CD1c-positive myeloid dendritic cell (primary cell): ENCODE data around the gene UBE2Q2.
"Not testable (repeated sequence)": the region's sequence is repeated elsewhere in the genome, so short reads cannot be mapped to it uniquely, and the experiment has no call there.

ENCODE experiments used
- DNase-seq: peaks from one replicate; pipeline ENCODE4 v3.0.0-alpha.2; 2016; ENCODE audit errors: extremely low spot score

UBE2Q2 gene

DNA sequence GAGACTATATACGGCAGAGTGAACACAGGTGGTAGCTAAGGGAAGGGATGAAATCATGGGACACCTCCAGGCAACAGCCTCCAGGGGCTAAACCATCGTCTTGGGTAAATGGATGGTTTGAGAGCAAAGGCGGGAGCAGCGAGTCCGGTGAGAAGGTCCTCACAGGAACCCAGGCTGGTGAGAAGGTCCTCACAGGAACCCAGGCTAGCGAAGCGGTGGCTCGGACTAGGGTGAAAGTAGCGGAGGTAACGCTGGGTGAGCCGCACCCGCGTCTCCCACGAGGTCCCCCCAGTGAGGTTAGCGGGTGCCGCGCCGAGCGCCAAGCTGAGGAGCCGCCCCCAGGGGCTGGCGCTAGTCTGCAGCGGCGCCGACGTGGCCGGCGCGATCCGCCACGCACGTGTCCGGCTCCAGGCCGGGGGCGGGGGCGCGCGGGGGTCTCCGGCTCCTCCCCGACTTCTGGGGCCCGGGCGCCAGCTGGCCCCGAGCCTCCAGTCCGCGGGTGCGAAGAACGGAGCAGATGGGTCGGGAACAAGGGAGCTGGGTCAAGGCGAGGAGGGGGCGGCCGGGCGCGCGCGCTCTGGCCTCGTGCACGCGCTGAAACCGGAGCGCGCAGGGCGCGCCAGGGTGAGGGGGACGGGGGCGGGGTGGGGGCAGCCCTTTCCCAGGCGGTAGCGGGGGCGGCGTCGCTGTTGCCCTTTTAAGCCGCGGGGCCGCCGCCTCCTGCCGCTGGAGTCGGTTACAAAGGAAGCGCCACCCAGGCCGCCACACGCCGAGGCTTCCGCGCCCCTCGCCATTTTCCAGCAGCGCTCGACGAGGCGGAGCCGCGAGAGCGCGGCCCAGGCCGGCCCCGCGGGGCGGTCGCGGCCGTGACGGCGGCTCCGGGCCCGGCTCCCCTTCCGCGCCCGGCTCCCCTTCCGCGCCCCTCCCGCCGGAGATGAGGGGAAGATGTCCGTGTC, at the start of gene UBE2Q2:
TSS of gene UBE2Q2 (plus strand) at position 726 of the 956 bp plus-strand sequence. CDS start at position 946, 220 bp downstream.
- DNase-seq: peak; percentile 81

DNA sequence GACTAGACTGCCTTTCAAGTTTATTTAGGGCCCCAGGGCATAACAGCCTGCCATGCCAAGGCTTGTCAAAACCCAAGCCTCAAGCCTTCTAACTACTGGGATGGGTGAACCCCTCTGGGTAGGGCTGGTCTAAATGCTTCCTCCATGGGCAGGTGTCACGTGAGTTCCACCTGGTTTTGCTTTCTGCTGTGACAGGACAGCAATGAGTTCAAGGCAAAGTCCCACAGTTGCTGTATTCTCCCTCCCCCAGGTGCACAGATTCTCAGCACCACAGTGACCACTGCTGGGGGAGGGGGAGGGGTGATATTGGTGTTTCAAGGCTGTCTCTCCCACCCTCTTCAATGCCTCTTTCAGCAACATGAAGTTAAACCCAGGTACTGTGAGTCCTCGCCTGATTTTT, 46.9 kb upstream of the UBE2Q2 start:
- DNase-seq: no peak

DNA sequence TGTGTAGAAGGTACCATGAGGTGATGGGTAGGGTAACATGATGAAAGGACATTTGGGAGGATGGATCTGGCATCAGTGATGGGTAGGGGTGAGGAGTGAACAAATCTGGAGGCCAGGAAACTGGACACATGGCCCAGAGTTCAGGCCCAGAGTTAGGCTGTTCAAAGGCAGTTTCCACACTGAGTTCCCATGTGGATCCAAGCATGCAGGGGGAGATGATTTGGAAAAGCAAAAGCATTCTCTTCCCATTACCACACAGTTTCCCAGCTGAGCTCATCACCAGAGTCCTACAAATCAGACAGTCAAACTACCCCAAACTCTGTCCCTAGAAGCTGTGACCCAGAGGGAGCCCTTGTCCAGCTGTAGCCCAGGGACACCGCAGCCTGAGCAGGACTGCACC, 46.1 kb upstream of the UBE2Q2 start:
- DNase-seq: not testable (repeated sequence)

DNA sequence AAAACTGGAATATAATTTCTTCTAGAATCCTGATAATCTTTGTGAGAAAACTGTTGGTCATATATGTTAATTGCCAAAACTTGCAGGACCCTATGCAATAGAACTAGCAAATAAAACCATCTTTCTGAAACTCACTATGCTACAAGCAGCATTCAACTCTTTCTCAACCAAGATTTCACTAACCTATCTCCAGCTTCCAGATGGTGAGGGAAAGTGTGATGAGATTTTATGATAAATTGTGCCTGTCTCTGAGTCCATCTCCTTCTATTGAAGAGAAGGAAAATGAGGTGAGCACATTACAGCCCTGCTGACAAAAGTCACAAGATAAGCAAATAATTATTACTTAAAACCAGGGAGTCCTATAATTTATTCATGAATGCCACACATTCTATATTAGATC, 44.1 kb upstream of the UBE2Q2 start:
- no peak for DNase-seq

DNA sequence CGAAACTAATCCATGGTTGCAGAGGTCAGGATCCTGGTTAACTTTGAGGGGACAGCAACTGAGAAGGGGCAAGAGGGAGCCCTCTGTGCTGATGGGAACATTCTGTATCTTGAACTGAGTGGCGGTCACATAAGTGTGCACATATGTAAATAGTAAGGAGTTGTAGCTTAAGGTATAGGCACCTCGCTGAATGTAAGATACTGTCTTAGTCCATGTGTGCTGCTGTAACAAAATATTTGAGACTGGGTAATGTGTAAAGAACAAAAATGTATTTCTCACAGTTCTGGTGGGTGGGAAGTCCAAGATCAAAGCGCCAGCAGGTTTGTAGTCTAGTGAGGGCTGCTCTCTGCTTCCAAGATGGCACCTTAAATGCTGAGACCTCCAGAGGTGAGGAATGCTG, 42.8 kb upstream of the UBE2Q2 start:
- DNase-seq: not testable (repeated sequence)

DNA sequence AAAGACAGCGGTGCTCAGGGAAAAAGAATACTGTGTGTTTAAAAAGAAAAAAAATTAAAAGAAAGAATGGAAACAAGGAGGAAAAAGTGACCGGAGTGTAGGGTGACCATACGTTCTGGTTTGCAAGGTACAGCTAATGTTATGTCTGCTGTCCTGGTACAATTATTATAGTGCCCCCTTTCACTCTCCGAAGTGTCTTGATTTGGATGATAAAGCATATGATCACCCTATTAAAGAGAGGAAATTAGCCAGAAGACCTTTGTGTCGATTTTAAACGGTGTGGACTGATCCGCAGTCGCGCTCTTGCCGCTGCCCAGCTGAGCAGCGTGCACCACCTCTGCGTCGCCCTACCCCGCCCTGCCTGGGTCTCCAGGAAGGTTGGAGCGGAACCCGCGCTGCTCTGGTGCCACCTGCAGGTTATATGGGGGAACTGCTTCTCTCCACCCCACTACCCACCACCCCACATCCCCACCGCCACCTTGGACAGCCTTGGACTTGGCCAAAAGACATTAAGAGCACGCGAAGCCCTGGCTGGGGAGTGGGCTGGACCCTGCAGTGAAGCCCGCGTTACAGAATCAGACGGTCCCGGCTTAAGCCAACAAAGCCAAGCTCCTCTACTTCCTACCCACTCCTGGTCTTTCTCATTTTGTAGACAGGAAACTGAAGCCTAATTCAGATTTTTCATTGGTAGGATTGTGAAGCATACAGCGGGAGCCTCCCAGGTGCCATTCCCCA, 41.2 kb upstream of the UBE2Q2 start:
- DNase-seq: peak; percentile 88

DNA sequence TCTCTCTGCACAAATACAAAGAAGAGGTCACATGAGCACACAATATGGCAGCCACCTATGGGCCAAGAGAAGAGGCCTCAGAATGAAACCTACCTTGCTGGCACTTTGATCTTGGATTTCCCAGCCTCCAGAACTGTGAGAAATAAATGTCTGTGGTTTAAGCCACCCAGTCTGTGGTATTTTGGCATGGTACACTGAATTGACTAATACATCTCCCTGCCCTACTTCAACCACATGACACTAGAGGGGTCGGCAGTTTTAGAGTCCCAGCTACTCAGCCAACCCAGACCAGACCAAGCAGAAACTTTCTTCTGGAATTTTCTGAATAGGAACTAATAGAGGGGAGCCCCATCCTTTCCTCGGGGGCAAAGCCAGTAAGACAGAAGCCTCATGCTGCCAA, 35.8 kb upstream of the UBE2Q2 start:
- not testable (repeated sequence) for DNase-seq

DNA sequence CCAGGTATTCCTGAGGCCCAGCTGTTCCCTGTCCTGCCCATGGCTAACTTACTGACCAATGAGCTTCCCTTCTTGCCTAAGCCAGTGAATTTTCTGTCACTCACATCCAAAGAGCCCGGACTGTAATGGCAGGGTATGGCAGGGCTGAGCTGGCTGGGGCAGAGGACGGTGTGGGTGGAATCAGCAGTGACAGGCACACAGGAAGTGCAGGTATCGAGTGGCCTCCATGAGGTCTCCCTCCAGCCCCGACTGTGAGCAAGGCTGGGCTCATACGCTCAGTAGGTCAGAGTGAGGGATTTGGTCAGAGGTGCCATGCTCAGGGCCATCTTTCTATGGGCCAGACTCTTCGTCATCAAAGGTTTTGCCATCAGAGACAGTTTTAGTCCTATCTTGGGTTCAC, 35.2 kb upstream of the UBE2Q2 start:
- DNase-seq: not testable (repeated sequence)

DNA sequence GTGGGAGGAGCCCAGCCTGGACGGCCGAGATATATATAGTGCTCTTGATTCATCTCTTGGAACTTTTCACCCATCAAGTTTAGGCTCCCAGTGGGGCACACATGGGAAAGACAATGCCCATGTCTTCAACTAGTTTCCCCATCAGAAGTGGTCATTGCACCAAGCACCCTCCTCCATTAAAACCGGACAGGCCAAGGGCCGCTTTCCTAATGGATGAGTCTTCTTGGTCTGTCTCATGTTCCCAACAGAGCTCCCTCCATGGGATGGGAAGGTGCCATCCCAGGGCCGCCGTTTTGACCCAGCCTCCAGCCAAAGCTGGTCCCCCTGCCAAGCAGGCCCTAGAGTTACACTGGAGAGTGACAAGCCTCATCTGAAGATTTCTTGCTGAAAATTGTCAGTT, 34.7 kb upstream of the UBE2Q2 start:
- no peak for DNase-seq

DNA sequence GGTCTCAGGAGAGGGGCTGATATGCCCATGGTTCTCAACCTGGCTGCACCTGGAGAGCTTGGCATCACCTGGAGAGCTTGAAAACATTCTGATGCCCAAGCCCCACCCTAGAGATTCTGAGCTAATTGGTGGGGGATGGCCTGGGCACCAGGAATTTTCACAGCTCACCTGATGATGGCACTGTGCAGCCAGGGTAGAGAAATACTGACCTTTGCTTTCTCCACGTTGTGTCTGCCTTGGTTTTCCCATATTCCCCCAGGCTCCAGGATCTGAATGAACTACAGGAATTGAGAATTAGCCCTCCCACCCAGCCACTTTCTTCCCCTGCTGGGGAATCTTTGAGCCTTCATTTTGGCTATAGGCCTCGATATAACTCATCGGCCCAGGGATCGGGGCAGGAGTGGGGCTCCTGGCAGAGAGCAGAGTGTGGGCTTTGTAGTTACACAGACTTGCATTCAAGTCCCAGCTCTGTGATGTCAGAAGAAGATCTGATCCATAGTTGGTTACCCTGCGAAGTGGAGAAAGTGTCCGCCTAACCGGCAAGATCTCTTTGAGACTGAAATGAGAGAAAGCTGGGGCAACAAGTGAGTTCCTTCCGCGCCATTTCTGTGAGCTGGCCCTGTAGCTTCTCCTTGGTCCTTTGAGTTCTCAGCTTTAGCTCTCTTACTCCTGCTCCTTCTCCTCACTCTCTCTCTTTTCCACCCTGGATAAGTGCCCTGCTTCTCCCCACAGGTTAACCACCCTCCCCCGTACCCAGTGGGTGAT, 33.1 kb upstream of the UBE2Q2 start:
- DNase-seq: peak; percentile 9

DNA sequence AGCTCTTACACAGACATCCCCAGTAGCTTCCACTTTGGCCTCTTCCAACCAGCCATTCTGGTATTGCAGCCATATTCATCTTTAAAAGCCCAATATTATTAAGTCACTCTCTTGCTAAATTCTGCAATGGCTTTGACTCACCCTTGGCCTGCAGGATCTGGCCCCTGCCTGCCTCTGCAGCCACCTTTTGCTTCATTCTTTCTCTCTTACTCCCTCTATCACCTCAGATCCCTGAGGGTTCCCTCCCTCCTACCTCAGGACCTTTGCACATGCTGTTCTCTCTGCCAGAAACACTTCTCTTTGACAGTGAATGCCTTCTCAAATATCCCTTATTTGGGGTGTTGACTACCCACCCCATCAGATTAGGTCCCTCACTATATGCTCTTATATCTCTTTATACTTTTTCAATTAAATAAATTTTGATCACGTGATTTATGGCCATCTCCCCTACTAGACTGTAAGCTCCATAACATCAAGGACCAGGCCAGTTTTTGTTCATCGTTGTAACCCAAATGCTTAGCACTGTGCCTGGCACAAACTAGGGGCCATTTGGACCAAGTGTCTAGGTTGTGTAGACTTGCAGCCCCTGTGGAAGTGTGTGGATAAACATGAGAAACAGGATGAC, 32.3 kb upstream of the UBE2Q2 start:
- DNase-seq: no peak

DNA sequence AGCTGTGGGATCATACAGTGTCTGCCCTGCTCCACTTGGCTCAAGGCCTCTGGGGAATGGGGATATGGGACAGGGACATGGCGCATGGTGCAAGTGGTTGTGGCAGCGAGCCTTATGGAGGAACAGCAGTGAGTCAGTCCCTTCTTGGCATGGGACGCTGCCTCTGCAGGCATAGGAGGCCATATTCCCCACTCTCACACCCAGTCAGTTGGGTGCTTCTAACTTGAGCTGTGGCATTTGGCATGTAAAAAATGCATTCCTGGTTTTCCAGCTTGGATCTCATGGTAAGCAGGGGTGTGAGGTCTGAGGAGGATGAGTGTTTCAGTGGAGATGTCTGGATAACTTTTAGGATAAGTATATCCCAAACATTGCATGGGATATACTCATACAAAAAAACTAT, 31.6 kb upstream of the UBE2Q2 start:
- DNase-seq: no peak

DNA sequence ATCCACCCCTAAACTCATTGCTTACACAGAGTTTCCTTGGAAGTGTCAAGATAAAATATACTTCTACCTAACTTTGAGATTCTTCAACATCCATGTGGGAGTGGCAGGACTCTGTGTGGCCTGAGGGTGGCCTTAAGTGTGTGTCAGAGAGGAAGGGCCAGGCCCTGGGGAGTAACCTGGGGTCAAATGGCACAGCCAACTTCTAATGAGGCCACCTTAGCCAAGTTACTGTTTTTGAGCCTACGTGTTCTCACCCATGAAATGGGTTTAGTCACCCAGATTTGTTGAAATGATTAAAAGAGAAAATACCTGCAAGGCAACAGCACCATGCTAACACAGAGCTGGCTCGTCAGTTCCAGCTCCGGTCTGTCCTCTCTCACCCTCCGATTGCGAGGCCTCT, 28.5 kb upstream of the UBE2Q2 start:
- DNase-seq: no peak

DNA sequence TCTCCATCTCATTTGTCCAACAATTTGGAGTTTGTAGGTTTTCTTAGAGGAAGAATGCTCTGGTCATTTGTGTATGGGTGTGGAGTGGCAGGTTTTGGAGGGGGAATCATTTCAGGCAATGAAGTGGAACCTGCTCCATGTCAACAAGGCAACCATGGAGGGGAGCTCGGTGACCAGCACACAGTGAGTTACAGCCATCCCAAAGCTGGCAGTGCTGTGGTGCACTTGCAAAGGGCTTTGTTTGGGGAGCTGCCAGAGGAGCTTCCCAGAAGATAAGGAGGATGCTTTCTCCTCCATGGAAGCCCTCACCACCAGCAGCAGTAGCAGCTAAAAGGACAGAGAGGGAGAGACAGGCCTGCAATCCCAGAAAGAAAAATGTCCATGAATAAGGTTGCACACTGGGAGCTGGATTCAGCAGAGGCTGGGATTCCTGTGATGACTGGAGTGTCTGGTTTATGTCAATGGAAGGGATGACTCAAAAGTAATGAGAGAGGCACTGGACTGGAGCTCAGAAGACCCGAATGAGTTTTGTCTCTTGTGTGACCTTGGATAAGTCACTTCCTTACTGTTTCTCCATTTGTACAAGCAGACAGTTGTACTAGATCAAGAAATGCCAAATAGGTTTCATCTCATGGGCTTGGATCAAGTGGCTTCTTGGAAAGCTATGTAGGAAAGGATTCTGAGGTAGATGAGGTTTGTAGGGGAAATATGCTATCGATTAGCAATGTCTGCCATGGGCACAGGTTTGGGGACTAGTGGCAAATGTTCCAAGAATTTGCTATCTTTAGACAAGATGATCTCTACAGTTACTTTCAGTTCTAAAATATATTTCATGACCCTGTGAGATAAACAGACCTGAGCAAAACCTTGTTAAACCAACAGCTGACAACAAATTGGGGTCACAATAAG, 27.2 kb upstream of the UBE2Q2 start:
- no peak for DNase-seq

DNA sequence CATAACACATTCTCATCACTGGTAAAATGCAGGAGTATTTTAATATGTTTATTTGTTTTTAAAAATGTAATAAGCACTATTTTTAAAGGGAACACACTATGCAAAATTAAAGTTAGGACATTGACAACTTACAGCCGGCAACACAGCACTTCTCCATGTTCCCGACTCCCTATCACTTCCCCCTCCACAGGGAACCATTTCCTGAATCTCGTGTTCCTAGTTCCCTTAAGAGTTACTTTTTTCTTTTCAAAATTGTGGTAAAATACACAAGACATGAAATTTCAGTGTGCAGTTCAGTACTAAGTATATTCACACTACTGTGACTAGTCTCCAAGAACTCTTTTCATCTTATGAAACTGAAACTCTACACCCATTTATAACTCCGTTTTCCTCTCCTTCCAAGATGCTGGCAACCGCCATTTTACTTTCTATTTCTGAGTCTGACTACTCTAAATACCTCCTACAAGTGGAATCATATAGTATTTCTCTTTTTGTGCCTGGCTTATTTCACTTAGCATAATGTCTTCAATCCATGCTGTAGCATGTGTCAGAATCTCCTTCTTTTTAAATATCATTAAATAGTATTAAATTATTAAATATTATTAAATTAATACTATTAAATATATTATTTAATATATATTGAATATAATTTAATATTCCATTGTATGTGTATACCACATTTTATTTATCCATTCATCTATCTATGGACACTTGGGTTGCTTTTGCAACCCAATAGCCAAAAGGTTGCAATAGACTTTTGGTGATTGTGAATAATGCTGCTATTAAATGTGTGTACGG, 25.9 kb upstream of the UBE2Q2 start:
- DNase-seq: peak; percentile 54

DNA sequence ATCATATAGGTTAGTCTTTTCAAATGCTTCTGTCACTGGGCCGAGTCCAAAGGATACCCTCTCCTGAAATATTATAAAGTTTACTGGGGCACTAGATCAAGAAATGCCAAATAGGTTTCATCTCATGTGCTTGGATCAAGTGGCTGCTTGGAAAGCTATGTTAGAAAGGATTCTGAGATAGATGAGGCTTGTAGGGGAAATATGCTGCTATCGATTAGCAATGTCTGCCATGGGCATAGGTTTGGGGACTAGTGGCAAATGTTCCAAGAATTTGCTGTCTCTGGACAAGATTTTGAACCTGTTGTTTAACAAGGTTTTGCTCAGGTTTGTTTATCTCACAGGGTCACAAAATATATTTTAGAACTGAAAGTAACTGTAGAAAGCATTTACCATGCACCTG, 23.0 kb upstream of the UBE2Q2 start:
- no peak for DNase-seq

DNA sequence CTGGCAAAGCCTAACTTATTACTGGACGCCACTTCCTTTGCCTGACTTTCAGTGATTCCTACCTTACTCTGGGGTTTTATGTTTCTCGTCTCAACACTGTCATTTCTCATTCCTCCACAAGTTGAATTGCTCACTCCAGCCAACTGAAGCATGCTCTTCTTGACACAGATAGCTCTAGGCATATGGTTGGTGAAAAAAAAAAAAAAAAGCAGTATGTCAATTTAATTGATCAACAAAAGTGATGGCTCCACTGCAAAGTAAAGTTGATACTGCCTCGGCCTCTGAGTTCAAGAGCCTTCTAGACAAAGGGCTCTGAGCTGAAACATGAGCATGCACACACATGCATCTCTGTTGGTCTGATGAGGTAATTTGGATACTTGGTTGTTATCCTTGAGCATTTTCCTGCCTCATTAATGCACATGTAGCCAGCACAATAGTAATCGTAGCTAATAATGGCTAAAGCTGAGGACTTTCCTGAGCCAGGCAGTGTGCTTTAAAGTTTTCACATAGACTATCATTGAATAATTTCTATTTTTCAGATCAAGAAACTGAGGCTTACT, 21.4 kb upstream of the UBE2Q2 start:
- no peak for DNase-seq

DNA sequence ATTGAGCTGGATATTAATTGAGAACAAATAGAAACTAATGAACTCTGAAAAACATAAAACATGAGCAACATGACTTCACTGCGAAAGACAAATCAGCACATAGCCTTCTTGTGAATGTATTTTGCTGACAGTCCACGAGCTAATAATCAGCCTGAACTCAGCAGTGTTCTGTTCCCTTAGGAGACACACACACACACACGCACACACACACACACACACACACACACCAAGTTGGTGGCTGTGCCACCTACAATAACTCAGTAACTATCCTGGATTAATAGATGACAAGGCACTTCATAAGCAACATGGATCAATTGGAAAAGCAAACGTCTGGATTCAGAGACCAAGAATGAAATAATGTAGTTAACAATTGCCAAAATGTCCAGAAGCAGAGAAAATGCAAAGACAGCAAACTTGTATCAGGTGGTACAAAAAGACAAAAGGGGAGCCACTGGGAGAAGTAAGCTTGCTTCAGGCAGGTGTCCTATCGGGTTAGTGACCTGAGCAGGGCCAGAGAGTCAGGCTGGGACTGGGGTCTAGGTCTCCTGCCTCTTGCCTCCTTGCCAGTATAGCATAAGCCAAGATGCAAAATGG, 20.5 kb upstream of the UBE2Q2 start:
- no peak for DNase-seq
